Neural cell (in vitro differentiated cells): ENCODE results near the gene NPLOC4. TPM values are rescaled to one million over a fixed set of nuclear protein-coding genes. Genes with fewer than 3 reads are reported as not detected.

Experiments used
- H2AFZ ChIP-seq: fragments of 200-600, 300-800 bp; sonication (generic), shearing (Covaris generic); 2 replicates; pipeline ENCODE4 v1.6.0; 2014; ENCODE audit warnings: low read depth, mild to moderate bottlenecking, antibody characterized with exemption, low read length, moderate library complexity
- H3F3A ChIP-seq: fragments of 200-600 bp; shearing (Covaris generic); 2 replicates; pipeline ENCODE4 v1.6.1; 2016; ENCODE audit warnings: mild to moderate bottlenecking, moderate library complexity, mixed read lengths, antibody characterized with exemption, low read length; ENCODE audit not compliant: insufficient read depth, poor library complexity, severe bottlenecking
- H3K27ac ChIP-seq: fragments of 200-600, 300-800 bp; sonication (generic), shearing (Covaris generic); 2 replicates; pipeline ENCODE4 v1.5.1; 2014; ENCODE audit warnings: mild to moderate bottlenecking, low read length, moderate library complexity
- H3K27me3 ChIP-seq: fragments of 300-800, 200-600 bp; sonication (generic), shearing (Covaris generic); 2 replicates; pipeline ENCODE4 v1.6.0; 2014; ENCODE audit warnings: mild to moderate bottlenecking, low read depth, low read length, moderate library complexity; ENCODE audit not compliant: insufficient read depth
- H3K36me3 ChIP-seq: fragments of 300-800, 200-600 bp; sonication (generic), shearing (Covaris generic); 2 replicates; pipeline ENCODE4 v1.5.1; 2014; ENCODE audit warnings: mild to moderate bottlenecking, antibody characterized with exemption, low read length, moderate library complexity; ENCODE audit not compliant: insufficient read depth
- H3K4me2 ChIP-seq: fragments of 300-800, 200-600 bp; sonication (generic), shearing (Covaris generic); 2 replicates; pipeline ENCODE4 v1.6.0; 2014; ENCODE audit warnings: mild to moderate bottlenecking, low read length
- H3K4me3 ChIP-seq: fragments of 300-800, 200-600 bp; sonication (generic), shearing (Covaris generic); 2 replicates; pipeline ENCODE4 v1.5.1; 2014; ENCODE audit warnings: mild to moderate bottlenecking, low read length, moderate library complexity
- H3K79me2 ChIP-seq: fragments of 200-600 bp; shearing (Covaris generic); replicated peaks from 2 replicates; pipeline ENCODE4 v1.6.0; 2014; ENCODE audit warnings: mild to moderate bottlenecking, low read length, moderate library complexity; ENCODE audit not compliant: insufficient read depth
- H3K9ac ChIP-seq: fragments of 300-800, 200-600 bp; sonication (generic), shearing (Covaris generic); 2 replicates; pipeline ENCODE4 v1.6.1; 2016; ENCODE audit warnings: mild to moderate bottlenecking, low read length, mixed read lengths
- H3K9me2 ChIP-seq: fragments of 200-600 bp; shearing (Covaris generic); 2 replicates; pipeline ENCODE4 v1.6.1; 2016; ENCODE audit warnings: mild to moderate bottlenecking, low read length, mixed read lengths; ENCODE audit not compliant: insufficient read depth
- H3K9me3 ChIP-seq: fragments of 200-600, 300-800 bp; sonication (generic), shearing (Covaris generic); 2 replicates; pipeline ENCODE4 v1.6.1; 2016; ENCODE audit warnings: mild to moderate bottlenecking, mixed run types, low read length, moderate library complexity, mixed read lengths
- H4K20me1 ChIP-seq: fragments of 200-600 bp; shearing (Covaris generic); 2 replicates; pipeline ENCODE4 v1.6.1; 2016; ENCODE audit warnings: mild to moderate bottlenecking, mixed run types; ENCODE audit not compliant: insufficient read depth
- EP300 ChIP-seq: fragments of 450-650 bp; conservative IDR thresholded peaks from 2 replicates; pipeline ENCODE4 v1.6.1; 2014; ENCODE audit warnings: antibody characterized with exemption, mild to moderate bottlenecking, moderate library complexity; ENCODE audit not compliant: poor library complexity, severe bottlenecking
- EZH2 ChIP-seq: fragments of 200-600, 300-800 bp; shearing (Covaris generic), sonication (generic); IDR thresholded peaks from 2 replicates; pipeline ENCODE4 v1.6.1; 2014; ENCODE audit warnings: antibody characterized with exemption, low read length, borderline replicate concordance, mild to moderate bottlenecking; ENCODE audit not compliant: insufficient read depth, poor library complexity, severe bottlenecking
- MXI1 ChIP-seq: fragments of 450-650 bp; conservative IDR thresholded peaks from 2 replicates; pipeline ENCODE4 v1.6.1; 2014; ENCODE audit warnings: antibody characterized with exemption, mild to moderate bottlenecking; ENCODE audit not compliant: poor library complexity, severe bottlenecking
- POLR2AphosphoS5 ChIP-seq: IDR thresholded peaks from 2 replicates; pipeline ENCODE4 v1.6.1; 2012
- RAD21 ChIP-seq: fragments of 450-650 bp; conservative IDR thresholded peaks from 2 replicates; pipeline ENCODE4 v1.6.1; 2014; ENCODE audit warnings: antibody characterized with exemption, mild to moderate bottlenecking, moderate library complexity
- SMC3 ChIP-seq: fragments of 450-650 bp; conservative IDR thresholded peaks from 2 replicates; pipeline ENCODE4 v1.6.1; 2014; ENCODE audit warnings: antibody characterized with exemption, mild to moderate bottlenecking, moderate library complexity; ENCODE audit not compliant: poor library complexity
- TAF1 ChIP-seq: IDR thresholded peaks from 2 replicates; pipeline ENCODE4 v1.6.1; 2012; ENCODE audit warnings: low read depth
- polyA plus RNA-seq: library from polyadenylated mRNA; depleted of rRNA; stranded (reverse); fragments of >200 nt; gene quantifications from 2 replicates; pipeline ENCODE4 v1.2.3, GENCODE V29; 2014
- TF ChIP-seq, protein P1 (sequence below): IDR thresholded peaks from 2 replicates; pipeline ENCODE4 v1.6.1; 2012; ENCODE audit warnings: borderline replicate concordance
- TF ChIP-seq, protein P2 (sequence below): fragments of 450-650 bp; IDR thresholded peaks from 2 replicates; pipeline ENCODE4 v1.5.1; 2014; ENCODE audit warnings: antibody characterized with exemption, mild to moderate bottlenecking, moderate library complexity; ENCODE audit not compliant: poor library complexity, severe bottlenecking

The NPLOC4 gene
- polyA plus RNA-seq, 1 donor from 2014 or later, result 32.3 TPM

DNA sequence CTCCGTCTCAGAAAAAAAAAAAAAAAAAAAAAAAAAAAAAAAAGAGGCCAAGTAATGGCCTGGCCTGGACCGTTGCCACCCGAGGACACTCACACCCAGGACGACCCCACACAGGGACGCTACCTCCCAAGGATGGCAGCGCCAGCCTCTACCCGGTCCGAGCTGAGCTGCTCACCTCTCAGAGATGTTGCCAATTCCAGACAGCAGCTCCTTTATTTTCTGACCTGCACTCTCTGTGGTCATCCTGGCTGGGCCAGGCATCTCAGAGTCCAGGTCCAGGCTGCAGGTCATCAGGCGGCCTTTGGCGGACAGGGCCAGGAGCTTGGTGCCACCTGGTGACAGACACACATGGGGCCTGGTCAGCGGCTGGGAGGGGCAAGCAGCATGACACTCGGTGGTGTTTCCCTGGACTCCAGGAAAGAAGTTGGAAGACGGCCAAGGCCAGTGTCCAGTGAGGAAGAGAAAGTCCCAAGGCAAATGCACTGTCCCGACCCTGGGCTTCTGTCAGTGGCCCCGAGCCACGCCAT lies 87.8 kb downstream of the NPLOC4 start:
- no peaks in the 10 kb centered on the region for H3K9me3 ChIP-seq
- H3K27ac ChIP-seq, result no peak overlapping the region
- no peak overlapping the region for H3K4me2 ChIP-seq
- H3K79me2 ChIP-seq, result peaks cover 13% of the 10 kb centered on the region
- no peak overlapping the region for H2AFZ ChIP-seq
- no peaks in the 10 kb centered on the region for H3K36me3 ChIP-seq
- no peaks in the 10 kb centered on the region for H3K9me2 ChIP-seq
- no peak overlapping the region for H3K4me3 ChIP-seq
- no peak for TF ChIP-seq SMC3
- no peak for TF ChIP-seq TAF1
- no peak for TF ChIP-seq EZH2
- TF ChIP-seq MXI1, result no peak
- no peak for TF ChIP-seq EP300
- TF ChIP-seq, protein P1, sequence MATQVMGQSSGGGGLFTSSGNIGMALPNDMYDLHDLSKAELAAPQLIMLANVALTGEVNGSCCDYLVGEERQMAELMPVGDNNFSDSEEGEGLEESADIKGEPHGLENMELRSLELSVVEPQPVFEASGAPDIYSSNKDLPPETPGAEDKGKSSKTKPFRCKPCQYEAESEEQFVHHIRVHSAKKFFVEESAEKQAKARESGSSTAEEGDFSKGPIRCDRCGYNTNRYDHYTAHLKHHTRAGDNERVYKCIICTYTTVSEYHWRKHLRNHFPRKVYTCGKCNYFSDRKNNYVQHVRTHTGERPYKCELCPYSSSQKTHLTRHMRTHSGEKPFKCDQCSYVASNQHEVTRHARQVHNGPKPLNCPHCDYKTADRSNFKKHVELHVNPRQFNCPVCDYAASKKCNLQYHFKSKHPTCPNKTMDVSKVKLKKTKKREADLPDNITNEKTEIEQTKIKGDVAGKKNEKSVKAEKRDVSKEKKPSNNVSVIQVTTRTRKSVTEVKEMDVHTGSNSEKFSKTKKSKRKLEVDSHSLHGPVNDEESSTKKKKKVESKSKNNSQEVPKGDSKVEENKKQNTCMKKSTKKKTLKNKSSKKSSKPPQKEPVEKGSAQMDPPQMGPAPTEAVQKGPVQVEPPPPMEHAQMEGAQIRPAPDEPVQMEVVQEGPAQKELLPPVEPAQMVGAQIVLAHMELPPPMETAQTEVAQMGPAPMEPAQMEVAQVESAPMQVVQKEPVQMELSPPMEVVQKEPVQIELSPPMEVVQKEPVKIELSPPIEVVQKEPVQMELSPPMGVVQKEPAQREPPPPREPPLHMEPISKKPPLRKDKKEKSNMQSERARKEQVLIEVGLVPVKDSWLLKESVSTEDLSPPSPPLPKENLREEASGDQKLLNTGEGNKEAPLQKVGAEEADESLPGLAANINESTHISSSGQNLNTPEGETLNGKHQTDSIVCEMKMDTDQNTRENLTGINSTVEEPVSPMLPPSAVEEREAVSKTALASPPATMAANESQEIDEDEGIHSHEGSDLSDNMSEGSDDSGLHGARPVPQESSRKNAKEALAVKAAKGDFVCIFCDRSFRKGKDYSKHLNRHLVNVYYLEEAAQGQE, result no peak
- TF ChIP-seq RAD21, result no peak
- TF ChIP-seq, protein P2, sequence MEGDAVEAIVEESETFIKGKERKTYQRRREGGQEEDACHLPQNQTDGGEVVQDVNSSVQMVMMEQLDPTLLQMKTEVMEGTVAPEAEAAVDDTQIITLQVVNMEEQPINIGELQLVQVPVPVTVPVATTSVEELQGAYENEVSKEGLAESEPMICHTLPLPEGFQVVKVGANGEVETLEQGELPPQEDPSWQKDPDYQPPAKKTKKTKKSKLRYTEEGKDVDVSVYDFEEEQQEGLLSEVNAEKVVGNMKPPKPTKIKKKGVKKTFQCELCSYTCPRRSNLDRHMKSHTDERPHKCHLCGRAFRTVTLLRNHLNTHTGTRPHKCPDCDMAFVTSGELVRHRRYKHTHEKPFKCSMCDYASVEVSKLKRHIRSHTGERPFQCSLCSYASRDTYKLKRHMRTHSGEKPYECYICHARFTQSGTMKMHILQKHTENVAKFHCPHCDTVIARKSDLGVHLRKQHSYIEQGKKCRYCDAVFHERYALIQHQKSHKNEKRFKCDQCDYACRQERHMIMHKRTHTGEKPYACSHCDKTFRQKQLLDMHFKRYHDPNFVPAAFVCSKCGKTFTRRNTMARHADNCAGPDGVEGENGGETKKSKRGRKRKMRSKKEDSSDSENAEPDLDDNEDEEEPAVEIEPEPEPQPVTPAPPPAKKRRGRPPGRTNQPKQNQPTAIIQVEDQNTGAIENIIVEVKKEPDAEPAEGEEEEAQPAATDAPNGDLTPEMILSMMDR, result no peak
- TF ChIP-seq POLR2AphosphoS5, result no peak
- no peaks in the 10 kb centered on the region for H4K20me1 ChIP-seq
- H3K27me3 ChIP-seq, result peaks cover 3% of the 10 kb centered on the region
- no peaks in the 10 kb centered on the region for H3F3A ChIP-seq
- H3K9ac ChIP-seq, result no peak overlapping the region

DNA sequence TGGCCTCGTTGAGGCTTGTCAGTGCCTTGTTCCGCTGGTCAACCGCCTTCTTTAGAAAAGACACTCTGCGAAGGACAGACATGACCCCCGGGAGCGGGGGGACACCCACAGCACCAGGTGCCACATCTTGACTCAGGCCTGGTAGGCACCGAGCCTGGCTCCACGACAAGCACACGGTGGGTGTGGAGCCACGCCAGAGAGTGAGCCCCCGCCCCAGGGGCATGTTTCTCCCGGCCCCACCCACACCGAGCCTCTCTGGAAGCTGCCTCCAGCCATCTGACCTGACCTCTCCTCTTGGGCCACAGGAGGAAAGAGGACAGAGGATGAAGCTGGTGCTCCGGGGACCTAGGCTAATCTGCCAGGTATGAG lies 89.3 kb downstream of the NPLOC4 start:
- no peak overlapping the region for H3K4me2 ChIP-seq
- no peak overlapping the region for H3K27ac ChIP-seq
- no peaks in the 10 kb centered on the region for H4K20me1 ChIP-seq
- TF ChIP-seq EZH2 (no peak), MXI1 (no peak), RAD21 (no peak), EP300 (no peak), SMC3 (no peak), POLR2AphosphoS5 (no peak), TAF1 (no peak)
- TF ChIP-seq, protein P2, result no peak
- TF ChIP-seq, protein P1, result no peak
- H3K27me3 ChIP-seq, result peaks cover 3% of the 10 kb centered on the region
- no peaks in the 10 kb centered on the region for H3K9me3 ChIP-seq
- peaks cover 13% of the 10 kb centered on the region for H3K79me2 ChIP-seq
- H2AFZ ChIP-seq, result no peak overlapping the region
- no peaks in the 10 kb centered on the region for H3K9me2 ChIP-seq
- no peak overlapping the region for H3K9ac ChIP-seq
- H3F3A ChIP-seq, result no peaks in the 10 kb centered on the region
- no peaks in the 10 kb centered on the region for H3K36me3 ChIP-seq
- no peak overlapping the region for H3K4me3 ChIP-seq
